Activated CD4-positive, alpha-beta memory T cell treated with anti-CD3 and anti-CD28 coated beads for 36 hours (primary cell): Measurements from ENCODE around the gene NECTIN1. TPM values are rescaled to one million over a fixed set of nuclear protein-coding genes. Genes with fewer than 3 reads are reported as not detected.

Experiments
- CTCF ChIA-PET: fragments of 350-600 bp; sonication (Branson Sonifier 250); formaldehyde crosslinking; loops from one replicate; lab custom pipeline; 2021; ENCODE audit warnings: antibody characterized with exemption, inconsistent platforms; lab: Charles Lee
- POLR2A ChIA-PET: fragments of 350-600 bp; sonication (Branson Sonifier 250); formaldehyde crosslinking; loops from one replicate; lab custom pipeline; 2021; ENCODE audit warnings: antibody characterized with exemption; lab: Charles Lee
- DNase-seq: peaks from one replicate; pipeline ENCODE4 v3.0.0-alpha.2; 2020
- H3K27ac Mint-ChIP-seq: one replicate; pipeline ENCODE4 v1.8.0; 2021; ENCODE audit warnings: mixed read lengths
- H3K27me3 Mint-ChIP-seq: one replicate; pipeline ENCODE4 v1.8.0; 2021; ENCODE audit warnings: mixed read lengths
- H3K36me3 Mint-ChIP-seq: one replicate; pipeline ENCODE4 v1.8.0; 2021; ENCODE audit warnings: mixed read lengths
- H3K4me1 Mint-ChIP-seq: one replicate; pipeline ENCODE4 v1.8.0; 2021; ENCODE audit warnings: low read depth, mixed read lengths
- H3K4me3 Mint-ChIP-seq: one replicate; pipeline ENCODE4 v1.8.0; 2021; ENCODE audit warnings: mild to moderate bottlenecking, mixed read lengths
- H3K9me3 Mint-ChIP-seq: one replicate; pipeline ENCODE4 v1.8.0; 2021; ENCODE audit warnings: mixed read lengths
- intact Hi-C: fragments of 100-400 bp; cut with micrococcal nuclease; formaldehyde crosslinking; loops from one replicate; pipeline ENCODE4 v1.15.1; 2023
- total RNA-seq, 2 experiments: library from RNA; stranded (reverse); gene quantifications; one replicate each; pipeline ENCODE4 v1.2.3, GENCODE V29; 2021

The NECTIN1 gene
- total RNA-seq, 2 experiments from 2014 or later: 2.0 to 2.4 TPM

DNA sequence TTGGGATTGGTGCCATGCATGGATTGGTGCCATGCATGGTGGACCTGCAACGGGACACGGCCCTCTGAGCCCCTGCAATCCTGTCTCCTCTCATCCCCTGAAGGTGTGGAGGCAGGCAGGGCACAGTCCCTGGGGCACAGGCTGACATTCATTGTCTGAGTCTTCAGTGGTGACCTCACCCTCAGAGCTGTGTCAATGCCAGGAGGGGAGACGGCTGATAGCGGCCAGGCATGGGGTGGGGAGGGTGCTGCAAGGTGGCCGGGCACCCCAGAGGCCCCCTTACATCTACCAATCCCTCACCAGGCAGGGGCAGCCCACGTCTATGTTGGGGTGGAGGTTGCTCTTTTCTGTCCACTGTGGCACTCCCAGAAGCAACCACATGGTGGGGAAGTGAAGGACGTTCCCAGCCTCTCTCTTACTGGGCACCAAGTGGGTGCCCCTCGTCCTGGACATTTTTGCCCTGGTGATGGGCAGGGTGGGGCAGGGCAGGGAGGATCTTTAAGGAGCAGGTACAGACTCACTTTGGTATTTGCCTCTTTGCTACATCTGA is 47.6 kb downstream of the NECTIN1 start:
- H3K4me1 Mint-ChIP-seq: peaks cover 2% of the 10 kb centered on the region
- H3K4me3 Mint-ChIP-seq: no peak overlapping the region
- ChIA-PET POLR2A (interaction anchor here (1.0 kb wide), 1 partner anchor 48 kb away, joined by 3 read pairs; the partner anchor contains the start of gene NECTIN1), CTCF (interaction anchor here (1.0 kb wide), 1 partner anchor 325 kb away, joined by 3 read pairs; no protein-coding TSS in a partner anchor)
- no peaks in the 10 kb centered on the region for H3K27me3 Mint-ChIP-seq
- H3K36me3 Mint-ChIP-seq: no peaks in the 10 kb centered on the region
- no peak for DNase-seq
- intact Hi-C loops: no loop called here
- H3K27ac Mint-ChIP-seq: no peak overlapping the region
- H3K9me3 Mint-ChIP-seq: no peaks in the 10 kb centered on the region

DNA sequence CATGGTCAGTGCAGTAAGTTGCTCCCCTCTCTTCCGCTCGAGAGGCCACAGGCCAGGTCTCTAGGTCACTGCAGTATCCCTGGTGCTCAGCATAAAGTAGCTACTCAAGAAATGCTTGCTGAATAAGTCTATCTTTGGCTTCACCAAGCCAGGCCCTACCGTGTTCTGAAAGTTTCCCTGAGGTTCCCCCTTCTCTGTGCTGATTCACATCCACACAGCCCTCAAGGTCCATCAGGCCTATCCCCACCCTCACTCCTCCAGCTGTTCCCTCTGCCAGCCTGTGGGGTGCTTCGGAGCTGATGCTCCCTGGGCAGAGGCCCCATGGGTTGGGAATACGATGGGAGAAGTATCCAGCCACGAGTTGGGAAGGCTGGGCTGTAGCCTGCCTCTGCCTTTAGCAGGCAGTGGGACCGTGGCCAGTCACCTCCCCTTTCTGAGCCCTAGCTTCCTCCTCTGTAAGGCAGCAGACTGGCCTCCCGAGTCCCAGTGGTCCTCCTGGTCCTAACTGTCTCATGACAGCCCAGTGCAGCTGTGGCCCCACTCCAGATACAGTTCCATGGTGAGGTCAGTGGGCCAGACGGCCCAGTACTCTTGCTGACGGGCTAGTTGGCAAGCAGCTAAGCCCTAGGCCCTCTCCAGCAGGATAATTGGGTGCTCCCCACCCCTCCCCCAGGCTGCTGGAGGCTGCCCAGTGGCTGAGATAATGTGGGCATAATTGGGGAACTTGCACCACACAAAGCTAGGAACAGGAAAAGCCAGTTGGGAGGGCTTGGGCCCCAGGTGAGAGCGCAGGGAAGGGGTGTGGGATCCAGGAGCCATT is 48.2 kb downstream of the NECTIN1 start:
- POLR2A ChIA-PET: no interaction called here
- Mint-ChIP-seq H3K27ac (no peak overlapping the region), H3K9me3 (no peaks in the 10 kb centered on the region), H3K36me3 (no peaks in the 10 kb centered on the region), H3K4me1 (peaks cover 2% of the 10 kb centered on the region), H3K27me3 (no peaks in the 10 kb centered on the region), H3K4me3 (no peak overlapping the region)
- intact Hi-C loops: no loop called here
- no peak for DNase-seq
- CTCF ChIA-PET: no interaction called here

- no peak overlapping the region for H3K27ac Mint-ChIP-seq
- intact Hi-C loops: no loop called here
- H3K36me3 Mint-ChIP-seq: no peaks in the 10 kb centered on the region
- no peaks in the 10 kb centered on the region for H3K4me1 Mint-ChIP-seq
- no peaks in the 10 kb centered on the region for H3K27me3 Mint-ChIP-seq
- no peak for DNase-seq
- H3K9me3 Mint-ChIP-seq: no peaks in the 10 kb centered on the region
- ChIA-PET CTCF (no interaction called here), POLR2A (no interaction called here)
- no peak overlapping the region for H3K4me3 Mint-ChIP-seq
Observed at GRCh38 chr11:119679346-119679745, 49.7 kb downstream of the NECTIN1 start.

DNA sequence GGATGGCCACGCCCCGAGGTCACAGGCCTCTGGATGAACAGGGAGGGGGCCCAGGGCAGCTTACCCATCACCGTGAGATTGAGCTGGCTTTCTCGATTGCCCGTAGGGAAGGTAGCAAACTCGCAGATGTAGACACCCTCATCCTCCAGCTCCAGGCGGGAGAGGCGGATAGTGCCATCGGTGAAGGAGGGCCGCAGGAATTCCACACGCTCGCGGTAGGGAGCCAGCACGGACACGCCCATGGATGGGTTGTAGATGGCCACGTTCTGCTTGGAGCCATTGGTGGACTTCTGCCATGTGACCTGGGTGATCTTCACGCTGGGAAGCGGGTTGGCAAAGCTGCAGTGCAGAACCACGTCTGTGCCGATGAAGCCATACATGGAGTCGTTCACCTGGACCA is 50.6 kb downstream of the NECTIN1 start:
- ChIA-PET POLR2A (no interaction called here), CTCF (no interaction called here)
- no peaks in the 10 kb centered on the region for H3K27me3 Mint-ChIP-seq
- no peak overlapping the region for H3K4me3 Mint-ChIP-seq
- DNase-seq: no peak
- intact Hi-C loops: no loop called here
- no peak overlapping the region for H3K27ac Mint-ChIP-seq
- peaks cover 7% of the 10 kb centered on the region for H3K4me1 Mint-ChIP-seq
- H3K36me3 Mint-ChIP-seq: no peaks in the 10 kb centered on the region
- H3K9me3 Mint-ChIP-seq: no peaks in the 10 kb centered on the region

GRCh38 chr11:119677840-119678239 is 51.2 kb downstream of the NECTIN1 start:
- DNase-seq: no peak
- ChIA-PET CTCF (no interaction called here), POLR2A (no interaction called here)
- H3K27me3 Mint-ChIP-seq: no peaks in the 10 kb centered on the region
- H3K36me3 Mint-ChIP-seq: no peaks in the 10 kb centered on the region
- intact Hi-C loops: no loop called here
- no peaks in the 10 kb centered on the region for H3K9me3 Mint-ChIP-seq
- no peak overlapping the region for H3K4me3 Mint-ChIP-seq
- no peak overlapping the region for H3K27ac Mint-ChIP-seq
- peaks cover 7% of the 10 kb centered on the region for H3K4me1 Mint-ChIP-seq

- CTCF ChIA-PET: interaction anchor here (0.9 kb wide), 1 partner anchor 53 kb away, joined by 7 read pairs; the partner anchor contains the start of gene NECTIN1
- Mint-ChIP-seq H3K9me3 (no peaks in the 10 kb centered on the region), H3K4me3 (no peak overlapping the region), H3K27ac (no peak overlapping the region), H3K4me1 (peaks cover 7% of the 10 kb centered on the region), H3K27me3 (no peaks in the 10 kb centered on the region), H3K36me3 (no peaks in the 10 kb centered on the region)
- intact Hi-C loops: no loop called here
- POLR2A ChIA-PET: interaction anchor here (0.7 kb wide), 1 partner anchor 9 kb away, joined by 3 read pairs; no protein-coding TSS in a partner anchor
- no peak for DNase-seq
Observed at GRCh38 chr11:119676461-119677020, 52.5 kb downstream of the NECTIN1 start.

- CTCF ChIA-PET: interaction anchor here (0.6 to 2.8 kb wide), 4 partner anchors 36 to 435 kb away, joined by 3 to 22 read pairs (median 3); partner anchors contain the start of gene NECTIN1
- H3K9me3 Mint-ChIP-seq: no peaks in the 10 kb centered on the region
- no peak overlapping the region for H3K27ac Mint-ChIP-seq
- DNase-seq: peak; percentile 70
- POLR2A ChIA-PET: no interaction called here
- no peaks in the 10 kb centered on the region for H3K36me3 Mint-ChIP-seq
- H3K4me3 Mint-ChIP-seq: no peak overlapping the region
- H3K4me1 Mint-ChIP-seq: peaks cover 7% of the 10 kb centered on the region
- H3K27me3 Mint-ChIP-seq: no peaks in the 10 kb centered on the region
- intact Hi-C loops: loop anchor here (1.0 kb wide), 1 partner anchor 55 kb away; the partner anchor contains the start of gene NECTIN1
Observed at GRCh38 chr11:119673759-119674336, 55.2 kb downstream of the NECTIN1 start.

DNA sequence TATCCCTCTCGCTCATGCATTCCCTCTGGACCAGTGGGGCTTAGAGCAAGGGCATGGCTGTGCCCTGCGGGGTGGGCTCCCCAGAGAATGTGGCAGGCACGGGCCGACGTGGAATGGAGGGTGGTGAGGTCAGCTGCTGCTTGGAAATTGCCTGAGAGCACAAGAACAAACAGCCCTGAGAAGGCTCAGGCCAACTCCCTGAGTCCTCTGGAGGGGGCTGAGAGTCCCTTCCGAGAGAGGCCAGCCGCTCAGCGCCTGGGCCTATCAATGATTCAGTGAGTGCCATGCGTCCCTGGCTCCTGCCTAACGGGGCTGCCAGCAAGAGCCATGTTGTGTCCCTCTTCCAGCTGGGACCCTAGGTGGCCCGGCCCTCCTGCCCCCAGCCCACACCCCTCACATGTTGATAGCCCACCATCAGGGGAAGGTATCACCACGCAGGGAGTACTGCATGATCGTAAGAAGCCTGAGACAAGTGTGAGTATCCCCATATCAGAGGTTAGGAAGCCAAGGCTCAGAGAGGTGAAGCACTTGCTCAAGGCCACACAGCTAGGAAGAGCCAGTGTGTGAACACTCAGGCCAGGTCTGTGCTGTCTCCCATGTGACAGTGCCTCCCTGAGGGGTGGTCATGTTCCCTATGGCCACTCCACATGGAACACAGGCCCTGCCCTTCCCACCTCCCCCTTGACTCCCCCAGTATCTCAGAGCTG is 55.8 kb downstream of the NECTIN1 start:
- DNase-seq: no peak
- H3K4me1 Mint-ChIP-seq: peaks cover 7% of the 10 kb centered on the region
- H3K4me3 Mint-ChIP-seq: no peak overlapping the region
- intact Hi-C loops: no loop called here
- H3K27ac Mint-ChIP-seq: no peak overlapping the region
- CTCF ChIA-PET: interaction anchor here (0.6 to 2.8 kb wide), 2 partner anchors 37 to 56 kb away, joined by 3 to 22 read pairs; partner anchors contain the start of gene NECTIN1
- no peaks in the 10 kb centered on the region for H3K27me3 Mint-ChIP-seq
- no peaks in the 10 kb centered on the region for H3K9me3 Mint-ChIP-seq
- no peaks in the 10 kb centered on the region for H3K36me3 Mint-ChIP-seq
- POLR2A ChIA-PET: no interaction called here

DNA sequence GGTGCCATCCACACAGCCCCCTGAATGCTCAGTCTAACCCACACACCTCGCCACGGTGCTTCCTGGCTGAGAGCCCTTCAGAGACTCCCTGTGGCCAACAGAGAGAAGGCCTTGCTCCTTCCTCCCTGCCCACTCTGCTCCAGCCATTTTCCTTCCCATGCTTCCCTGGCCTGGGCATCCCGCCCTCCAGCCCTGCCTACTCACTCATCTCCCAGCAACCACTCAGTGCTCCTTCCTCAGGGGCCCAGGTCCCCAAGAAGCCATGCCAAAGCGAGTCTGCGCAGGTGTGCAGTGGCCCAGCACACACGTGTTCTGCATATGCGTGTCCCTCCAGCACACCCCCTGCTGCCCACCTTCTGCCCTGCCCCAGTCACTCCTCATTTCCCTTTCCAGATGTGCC is 56.4 kb downstream of the NECTIN1 start:
- Mint-ChIP-seq H3K4me3 (no peak overlapping the region), H3K9me3 (no peaks in the 10 kb centered on the region), H3K27ac (no peak overlapping the region), H3K4me1 (peaks cover 7% of the 10 kb centered on the region), H3K27me3 (no peaks in the 10 kb centered on the region), H3K36me3 (no peaks in the 10 kb centered on the region)
- intact Hi-C loops: no loop called here
- ChIA-PET CTCF (interaction anchor here (2.8 kb wide), 1 partner anchor 57 kb away, joined by 22 read pairs; the partner anchor contains the start of gene NECTIN1), POLR2A (no interaction called here)
- DNase-seq: no peak

DNA sequence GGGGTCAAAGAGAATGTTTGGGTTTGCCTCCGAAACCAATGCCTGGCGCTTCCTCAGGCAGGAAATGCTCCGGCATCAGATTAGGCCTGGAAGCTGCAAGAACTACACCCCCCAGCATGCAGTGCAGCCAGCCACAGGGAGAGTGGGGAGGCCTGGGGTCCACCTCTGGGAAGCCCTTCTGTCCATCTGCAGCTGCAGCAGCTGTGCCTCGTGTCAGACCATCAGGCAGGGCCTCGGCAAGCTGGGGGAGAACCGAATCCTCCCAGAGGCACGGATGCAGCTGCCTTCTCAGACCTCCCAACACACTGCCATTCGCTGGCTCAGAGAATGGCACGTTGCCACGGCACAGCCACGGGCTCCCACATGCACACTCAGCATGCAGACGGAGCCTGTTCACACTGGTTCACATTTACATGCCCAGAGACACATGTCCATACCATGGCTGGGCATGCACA is 57.4 kb downstream of the NECTIN1 start:
- ChIA-PET POLR2A (no interaction called here), CTCF (no interaction called here)
- Mint-ChIP-seq H3K9me3 (no peaks in the 10 kb centered on the region), H3K27me3 (no peaks in the 10 kb centered on the region), H3K4me3 (no peak overlapping the region), H3K4me1 (peaks cover 7% of the 10 kb centered on the region), H3K36me3 (no peaks in the 10 kb centered on the region), H3K27ac (no peak overlapping the region)
- DNase-seq: no peak
- intact Hi-C loops: no loop called here

DNA sequence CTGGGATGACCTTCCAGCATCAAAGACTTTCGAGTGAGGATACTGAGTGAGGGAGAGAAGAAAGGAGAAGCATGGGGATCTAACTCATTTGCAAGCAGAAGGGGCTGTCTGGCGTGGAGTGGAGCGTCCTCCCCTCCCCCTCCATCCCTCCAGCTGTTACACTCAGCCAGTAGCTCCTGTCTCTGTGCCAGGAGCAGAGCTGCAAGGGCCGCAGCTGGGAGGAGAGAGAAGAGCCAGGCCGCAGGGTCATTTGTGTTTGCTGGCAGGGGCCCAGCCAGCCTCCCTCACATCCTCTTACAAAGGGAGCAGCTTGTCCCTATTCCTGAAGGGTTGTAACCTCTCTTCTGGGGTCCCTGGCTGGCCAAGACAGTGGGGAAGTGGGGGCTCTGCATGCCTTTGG is 57.9 kb downstream of the NECTIN1 start:
- ChIA-PET CTCF (no interaction called here), POLR2A (no interaction called here)
- no peak for DNase-seq
- Mint-ChIP-seq H3K27me3 (no peaks in the 10 kb centered on the region), H3K36me3 (no peaks in the 10 kb centered on the region), H3K9me3 (no peaks in the 10 kb centered on the region), H3K4me3 (no peak overlapping the region), H3K4me1 (peaks cover 7% of the 10 kb centered on the region), H3K27ac (no peak overlapping the region)
- intact Hi-C loops: no loop called here
